GOT3 (cell line): ENCODE measurements around the gene EOMES.

Experiments used
- DNase-seq: peaks from one replicate; lab custom pipeline; 2025; ENCODE audit warnings: mixed read lengths; lab: John Stamatoyannopoulos, UW

Gene EOMES

GRCh38 chr3:27720899-27721716, 1.0 kb downstream of the EOMES start:
- DNase-seq = no peak

- DNase-seq = no peak
These were observed 2.7 kb downstream of the EOMES start for GRCh38 chr3:27719314-27720003.

GRCh38 chr3:27718459-27718858, 3.7 kb downstream of the EOMES start:
- DNase-seq = no peak

DNA sequence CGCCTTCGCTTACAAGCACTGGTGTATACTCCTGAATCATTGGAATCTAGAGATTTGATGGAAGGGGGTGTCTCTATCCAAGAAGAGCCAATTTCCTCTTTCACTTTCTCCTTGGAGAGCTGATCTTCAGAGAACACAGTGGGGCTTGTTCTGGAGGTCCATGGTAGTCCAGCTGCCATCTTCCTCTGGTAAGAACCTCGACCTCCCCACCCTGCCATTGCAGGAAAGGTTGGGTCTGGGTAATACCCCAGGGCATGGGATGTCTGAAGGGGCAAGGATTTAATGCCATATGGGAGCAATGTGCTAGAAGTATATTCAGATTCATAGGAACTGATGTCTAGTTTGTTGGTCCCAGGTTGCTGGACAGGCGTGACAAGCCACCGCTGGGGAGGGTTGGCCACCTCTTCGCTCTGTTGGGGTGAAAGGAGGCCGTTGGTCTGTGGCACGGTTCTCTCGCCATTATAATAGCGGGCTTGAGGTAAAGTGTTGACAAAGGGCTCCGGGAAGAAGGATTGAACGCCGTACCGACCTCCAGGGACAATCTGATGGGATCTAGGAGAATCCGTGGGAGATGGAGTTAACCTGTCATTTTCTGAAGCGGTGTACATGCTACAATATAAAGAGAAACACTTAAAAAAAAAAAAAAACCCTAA, 4.8 kb downstream of the EOMES start:
- DNase-seq = no peak

- no peak for DNase-seq
These were observed 5.8 kb downstream of the EOMES start for GRCh38 chr3:27716309-27716708.

- no peak for DNase-seq
These were observed 6.3 kb downstream of the EOMES start for GRCh38 chr3:27715863-27716262.

GRCh38 chr3:27715454-27715806, 6.7 kb downstream of the EOMES start:
- DNase-seq = no peak

DNA sequence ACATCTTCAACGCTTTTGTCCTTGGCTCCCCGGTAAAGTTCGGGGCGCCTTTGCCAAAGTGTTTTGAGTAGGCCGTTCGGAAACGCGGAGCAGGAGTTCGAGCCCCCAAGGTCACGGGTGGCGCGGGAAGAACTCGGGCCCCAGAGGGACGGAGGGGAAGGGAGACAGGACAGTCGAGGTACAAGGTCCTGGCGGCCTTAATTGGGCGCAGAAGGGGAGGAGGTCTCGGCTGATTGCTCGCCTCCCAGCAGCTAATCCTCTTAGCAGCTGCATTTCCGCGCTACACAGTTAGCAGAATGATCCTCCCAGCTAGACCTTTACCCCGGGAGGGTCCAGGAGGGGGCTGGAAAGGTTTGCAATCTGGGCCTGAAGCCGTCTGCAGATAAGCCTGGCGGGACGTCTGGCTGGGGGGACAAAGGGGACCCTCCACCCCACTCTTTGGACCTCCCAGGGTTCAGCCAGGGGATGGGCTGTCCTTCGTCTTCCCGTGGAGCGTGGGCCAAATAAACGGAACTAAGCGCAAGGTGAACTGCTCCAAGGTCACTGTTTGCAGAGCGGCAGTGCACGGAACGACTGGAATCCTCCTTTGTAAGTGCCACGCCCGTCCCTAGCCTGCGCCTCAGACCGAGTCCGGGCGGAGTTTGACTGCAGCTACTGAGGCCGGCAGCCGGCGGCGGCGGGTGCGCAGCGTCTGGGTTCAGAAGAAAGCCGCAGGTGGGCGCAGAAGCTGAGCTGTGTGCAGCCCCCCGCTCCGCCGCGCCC, 7.2 kb downstream of the EOMES start:
- no peak for DNase-seq

- DNase-seq = no peak
These were observed 8.0 kb downstream of the EOMES start for GRCh38 chr3:27714146-27714526.

GRCh38 chr3:27713435-27714145, 8.5 kb downstream of the EOMES start:
- no peak for DNase-seq

GRCh38 chr3:27713078-27713423, 9.1 kb downstream of the EOMES start:
- DNase-seq = no peak

- DNase-seq = peak; percentile 36
These were observed 9.7 kb downstream of the EOMES start for GRCh38 chr3:27712136-27713077.

DNA sequence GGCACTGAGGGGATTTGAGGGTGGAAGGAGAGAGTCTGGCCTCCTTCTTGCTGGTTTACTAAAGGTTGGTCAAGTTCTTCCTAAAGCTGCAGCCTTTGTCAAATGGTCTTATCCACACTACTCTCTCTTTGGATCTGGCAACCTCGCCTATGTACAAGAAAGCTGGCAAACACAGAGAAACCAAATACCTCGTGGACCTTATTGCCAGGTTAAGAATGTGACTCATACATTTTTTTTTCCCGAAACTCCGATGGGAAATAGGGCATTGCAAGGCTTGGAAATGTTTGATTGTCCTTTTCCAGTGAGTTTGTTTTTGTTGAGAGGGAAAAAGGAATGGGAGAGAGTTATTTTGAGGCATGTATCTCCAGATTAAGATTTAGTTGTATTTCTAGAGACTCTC, 13.9 kb downstream of the EOMES start:
- no peak for DNase-seq

GRCh38 chr3:27699067-27699466, 23.1 kb downstream of the EOMES start:
- no peak for DNase-seq

DNA sequence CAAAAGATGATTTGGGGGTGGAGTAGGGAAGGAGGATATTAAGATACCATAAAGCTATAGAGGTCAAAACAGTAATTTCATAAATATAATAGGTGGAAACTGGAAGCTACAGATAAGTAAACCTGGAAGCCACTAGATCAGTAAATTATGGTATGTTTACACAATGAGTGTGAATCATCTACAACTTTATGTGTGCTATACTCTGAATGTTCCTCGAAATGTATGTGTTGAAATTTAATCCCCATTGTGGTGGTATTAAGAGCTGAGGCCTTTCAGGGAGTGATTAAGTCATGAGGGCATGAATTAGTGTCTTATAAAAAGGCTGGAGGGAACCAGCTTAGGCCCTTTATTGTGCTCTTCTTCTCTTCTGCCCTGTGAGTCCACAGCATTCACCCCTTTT, 25.2 kb downstream of the EOMES start:
- DNase-seq = no peak

- no peak for DNase-seq
These were observed 26.5 kb downstream of the EOMES start for GRCh38 chr3:27695636-27696035.

DNA sequence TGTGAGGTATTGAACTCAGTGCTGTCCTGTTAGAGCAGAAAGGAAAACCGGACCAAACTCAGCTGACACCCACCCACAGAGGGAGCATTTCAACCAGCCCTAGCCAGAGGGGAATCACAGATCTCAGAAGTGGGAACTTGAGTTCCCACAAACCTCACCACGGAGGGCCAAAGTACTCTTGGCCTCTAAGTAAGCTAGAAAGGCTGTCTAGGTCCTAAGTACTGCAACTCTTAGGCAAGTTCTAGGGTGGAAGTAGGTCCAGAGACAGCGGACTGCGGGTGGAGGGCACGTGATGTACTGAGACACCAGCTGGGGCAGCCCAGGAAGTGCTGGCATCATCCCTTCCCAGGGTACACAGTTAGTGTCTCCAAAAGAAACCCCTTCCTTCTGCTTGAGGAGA, 34.1 kb downstream of the EOMES start:
- DNase-seq = no peak

- DNase-seq = no peak
These were observed 35.5 kb downstream of the EOMES start for GRCh38 chr3:27686642-27687041.

DNA sequence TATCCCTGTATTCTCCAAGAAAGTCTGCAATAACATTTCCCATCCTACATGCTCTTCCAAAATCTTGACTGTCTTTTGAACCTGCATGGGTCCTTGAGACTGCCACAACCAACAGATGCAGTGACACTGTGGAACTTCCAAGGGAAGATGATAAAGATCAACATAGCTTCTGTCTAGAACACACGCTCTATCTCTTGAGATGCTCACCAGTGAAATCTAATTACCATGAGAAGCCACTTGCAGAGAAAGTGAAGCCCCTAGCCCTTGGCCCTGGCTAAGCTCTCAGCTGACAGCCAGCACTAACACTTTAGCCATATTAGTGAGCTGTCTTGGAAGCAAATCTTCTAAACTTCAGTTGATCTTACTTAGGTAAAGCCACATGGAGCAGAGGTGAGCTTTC, 36.6 kb downstream of the EOMES start:
- no peak for DNase-seq

DNA sequence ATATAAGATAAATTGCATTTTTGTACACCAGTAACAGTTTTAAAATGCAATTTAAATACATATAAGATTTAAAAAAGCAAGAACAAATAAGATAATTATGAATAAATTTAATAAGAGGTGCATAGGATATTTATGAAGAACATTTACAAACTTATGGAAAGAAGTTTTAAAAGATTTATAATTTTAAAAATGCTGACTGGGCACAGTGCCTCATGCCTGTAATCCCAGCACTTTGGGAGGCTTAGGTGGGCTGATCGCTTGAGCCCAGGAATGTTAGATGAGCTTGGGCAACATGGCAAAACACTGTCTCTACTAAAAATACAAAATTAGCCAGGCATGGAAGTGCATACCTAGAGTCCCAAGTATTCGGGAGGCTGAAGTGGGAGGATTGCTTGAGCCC, 37.8 kb downstream of the EOMES start:
- DNase-seq = no peak

- no peak for DNase-seq
These were observed 40.8 kb downstream of the EOMES start for GRCh38 chr3:27681249-27681748.
